A375 (cell line): ENCODE results near the gene TARM1. TPM values are rescaled to one million over a fixed set of nuclear protein-coding genes. Genes with fewer than 3 reads are reported as not detected.

Source experiments
- small RNA-seq: library from RNA; depleted of rRNA; stranded (forward); fragments of <200 nt; gene quantifications from one replicate; pipeline ENCODE3, GENCODE V24; 2014
- total RNA-seq: library from RNA; depleted of rRNA; stranded (reverse); fragments of >200 nt; shearing (Covaris generic); gene quantifications from 2 replicates; pipeline ENCODE4 v1.2.3, GENCODE V29; 2014; rRNA removed

The TARM1 gene
- total RNA-seq = 0.45 TPM in 1 of 2 replicates, not detected in the other

GRCh38 chr19:54081032-54081431 is at the start of gene TARM1:
Gene TARM1 (minus strand): TSS chr19:54081365. CDS start chr19:54081340, 25 bp downstream.

GRCh38 chr19:54115109-54116063 is 34.2 kb upstream of the TARM1 start, which contains the start of the genes PRPF31 and TFPT:
Gene PRPF31 (plus strand): TSS chr19:54115754. CDS start chr19:54118279, 2,525 bp downstream.
Gene TFPT (minus strand): TSS chr19:54115657. CDS start chr19:54115269, 388 bp downstream.

GRCh38 chr19:54102421-54103169 is 21.4 kb upstream of the TARM1 start, which contains the start of gene NDUFA3:
Gene NDUFA3 (plus strand): TSS chr19:54102855. CDS start chr19:54102879, 24 bp downstream.

GRCh38 chr19:54100561-54100960 is 19.4 kb upstream of the TARM1 start, which contains the start of gene OSCAR:
Gene OSCAR (minus strand): TSS chr19:54100803. CDS start chr19:54100792, 11 bp downstream.

GRCh38 chr19:54063350-54064116 is 17.6 kb downstream of the TARM1 start, which contains the start of gene VSTM1:
Gene VSTM1 (minus strand): TSS chr19:54063897. CDS start chr19:54063777, 120 bp downstream.

Small RNA genes lying within 50 kb of the gene (small RNA-seq; reads per million reads assigned to genes)
- not detected for gene AC012314.20

Other genes with a start within 250 kb of the TARM1 start
- gene MYADM, start 213.5 kb downstream of the TARM1 start, total RNA-seq = 20.6 and 31.3 TPM in 2 replicates
- gene PRKCG, start 199.2 kb downstream of the TARM1 start, total RNA-seq = 0.03 TPM in 1 of 2 replicates, not detected in the other
- gene CACNG7, start 172.1 kb downstream of the TARM1 start, total RNA-seq = 0.11 TPM in 1 of 2 replicates, not detected in the other
- gene CACNG8, start 118.4 kb downstream of the TARM1 start, total RNA-seq = 2.3 and 2.6 TPM in 2 replicates
- 5.5 and 8.7 TPM in 2 replicates for gene CACNG6, start 89.7 kb downstream of the TARM1 start, total RNA-seq
- gene VSTM1, start 17.5 kb downstream of the TARM1 start, total RNA-seq = 0.45 and 1.0 TPM in 2 replicates
- 8.3 and 11.7 TPM in 2 replicates for gene OSCAR, start 19.4 kb upstream of the TARM1 start, total RNA-seq
- 42.5 and 44.1 TPM in 2 replicates for gene NDUFA3, start 21.5 kb upstream of the TARM1 start, total RNA-seq
- gene TFPT, start 34.3 kb upstream of the TARM1 start, total RNA-seq = 61.6 and 74.8 TPM in 2 replicates
- 79.6 and 95.4 TPM in 2 replicates for gene PRPF31, start 34.4 kb upstream of the TARM1 start, total RNA-seq
- 26.0 and 31.0 TPM in 2 replicates for gene CNOT3, start 56.4 kb upstream of the TARM1 start, total RNA-seq
- 20.4 and 23.2 TPM in 2 replicates for gene LENG1, start 78.4 kb upstream of the TARM1 start, total RNA-seq
- 0.24 and 1.2 TPM in 2 replicates for gene TMC4, start 91.8 kb upstream of the TARM1 start, total RNA-seq
- gene MBOAT7, start 108.2 kb upstream of the TARM1 start, total RNA-seq = 49.6 and 86.6 TPM in 2 replicates
- 61.6 and 79.7 TPM in 2 replicates for gene TSEN34, start 109.9 kb upstream of the TARM1 start, total RNA-seq
- 5,386 and 5,547 TPM in 2 replicates for gene RPS9, start 119.5 kb upstream of the TARM1 start, total RNA-seq
- gene LILRB3, start 141.6 kb upstream of the TARM1 start, total RNA-seq = not detected in 2 replicates
- not detected in 2 replicates for gene LILRA6, start 161.4 kb upstream of the TARM1 start, total RNA-seq
- gene LILRB5, start 175.9 kb upstream of the TARM1 start, total RNA-seq = not detected in 2 replicates
- not detected in 2 replicates for gene LILRB2, start 199.7 kb upstream of the TARM1 start, total RNA-seq
- gene LILRA5, start 231.8 kb upstream of the TARM1 start, total RNA-seq = not detected in 2 replicates